ENCODE data around the gene SLC50A1.

SLC50A1 gene

GRCh38 chr1:155174324-155175280, 39.0 kb downstream of the SLC50A1 start:
- DNase-seq (ENCODE audit: low read depth): no peak
- H3K4me3 ChIP-seq (ENCODE audit: low read depth, low read length): no peak overlapping the region
- TF ChIP-seq MAX (IDR thresholded peaks at IDR 0.05; ENCODE audit: low read depth, low read length): no peak
- no peak for TF ChIP-seq CTCF (IDR thresholded peaks at IDR 0.05; ENCODE audit: low read depth, low read length)
- no peak for TF ChIP-seq MYC (IDR thresholded peaks at IDR 0.05; ENCODE audit: low read depth, low read length)
- TF ChIP-seq POLR2A (IDR thresholded peaks at IDR 0.05; ENCODE audit: extremely low read depth, insufficient read length): no peak

- no peak overlapping the region for H3K4me3 ChIP-seq (ENCODE audit: low read depth, low read length)
- no peak for DNase-seq (ENCODE audit: low read depth)
- TF ChIP-seq MAX (IDR thresholded peaks at IDR 0.05; ENCODE audit: low read depth, low read length): no peak
- no peak for TF ChIP-seq POLR2A (IDR thresholded peaks at IDR 0.05; ENCODE audit: extremely low read depth, insufficient read length)
- TF ChIP-seq CTCF (IDR thresholded peaks at IDR 0.05; ENCODE audit: low read depth, low read length): no peak
- TF ChIP-seq MYC (IDR thresholded peaks at IDR 0.05; ENCODE audit: low read depth, low read length): no peak
These were observed 39.8 kb downstream of the SLC50A1 start for GRCh38 chr1:155175281-155175926.

GRCh38 chr1:155175927-155176371, 40.3 kb downstream of the SLC50A1 start:
- H3K4me3 ChIP-seq (ENCODE audit: low read depth, low read length): no peak overlapping the region
- TF ChIP-seq POLR2A (IDR thresholded peaks at IDR 0.05; ENCODE audit: extremely low read depth, insufficient read length) (no peak), CTCF (IDR thresholded peaks at IDR 0.05; ENCODE audit: low read depth, low read length) (peak; percentile 34)
- DNase-seq (ENCODE audit: low read depth): peak; percentile 55

GRCh38 chr1:155176544-155177071, 41.0 kb downstream of the SLC50A1 start:
- TF ChIP-seq MAX (IDR thresholded peaks at IDR 0.05; ENCODE audit: low read depth, low read length) (peak; percentile 63), CTCF (IDR thresholded peaks at IDR 0.05; ENCODE audit: low read depth, low read length) (peak; percentile 83), POLR2A (IDR thresholded peaks at IDR 0.05; ENCODE audit: extremely low read depth, insufficient read length) (no peak), MYC (IDR thresholded peaks at IDR 0.05; ENCODE audit: low read depth, low read length) (peak; percentile 72)
- DNase-seq (ENCODE audit: low read depth): peak; percentile 79
- no peak overlapping the region for H3K4me3 ChIP-seq (ENCODE audit: low read depth, low read length)

GRCh38 chr1:155177192-155177917, 41.7 kb downstream of the SLC50A1 start:
- DNase-seq (ENCODE audit: low read depth): peak; percentile 1
- H3K4me3 ChIP-seq (ENCODE audit: low read depth, low read length): no peak overlapping the region
- TF ChIP-seq CTCF (IDR thresholded peaks at IDR 0.05; ENCODE audit: low read depth, low read length): no peak
- no peak for TF ChIP-seq MAX (IDR thresholded peaks at IDR 0.05; ENCODE audit: low read depth, low read length)
- no peak for TF ChIP-seq POLR2A (IDR thresholded peaks at IDR 0.05; ENCODE audit: extremely low read depth, insufficient read length)
- no peak for TF ChIP-seq MYC (IDR thresholded peaks at IDR 0.05; ENCODE audit: low read depth, low read length)

Measured in NB4 (cell line).